ENCODE results near the gene SMYD1.

DNA sequence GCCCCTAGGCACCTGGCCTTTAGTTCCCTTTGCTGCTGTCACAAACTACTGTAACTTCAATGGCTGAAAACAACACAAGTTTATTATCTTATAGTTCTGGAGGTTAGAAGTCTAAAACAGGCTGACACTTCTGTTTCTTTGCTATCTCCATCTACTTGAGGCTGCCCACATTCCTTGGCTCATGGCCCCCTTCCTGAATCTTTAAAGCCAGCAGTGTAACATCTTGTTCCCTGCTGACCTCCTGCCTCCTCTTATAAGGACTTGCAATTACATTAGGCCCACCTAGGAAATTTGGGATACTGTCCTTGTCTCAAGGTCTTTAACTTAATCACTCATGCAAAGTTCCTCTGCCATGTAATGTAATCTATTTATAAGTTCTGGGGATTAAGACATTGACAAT is 6.5 kb downstream of the SMYD1 start:
- TF ChIP-seq, protein P1, sequence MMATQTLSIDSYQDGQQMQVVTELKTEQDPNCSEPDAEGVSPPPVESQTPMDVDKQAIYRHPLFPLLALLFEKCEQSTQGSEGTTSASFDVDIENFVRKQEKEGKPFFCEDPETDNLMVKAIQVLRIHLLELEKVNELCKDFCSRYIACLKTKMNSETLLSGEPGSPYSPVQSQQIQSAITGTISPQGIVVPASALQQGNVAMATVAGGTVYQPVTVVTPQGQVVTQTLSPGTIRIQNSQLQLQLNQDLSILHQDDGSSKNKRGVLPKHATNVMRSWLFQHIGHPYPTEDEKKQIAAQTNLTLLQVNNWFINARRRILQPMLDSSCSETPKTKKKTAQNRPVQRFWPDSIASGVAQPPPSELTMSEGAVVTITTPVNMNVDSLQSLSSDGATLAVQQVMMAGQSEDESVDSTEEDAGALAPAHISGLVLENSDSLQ (IDR thresholded peaks at IDR 0.05), result no peak
- no peak for TF ChIP-seq SP1 (IDR thresholded peaks at IDR 0.05)
- TF ChIP-seq FOXM1 (IDR thresholded peaks at IDR 0.05; ENCODE audit: borderline replicate concordance), result no peak
- TF ChIP-seq TARDBP (IDR thresholded peaks at IDR 0.05), result no peak
- TF ChIP-seq SUZ12 (IDR thresholded peaks at IDR 0.05), result no peak
- no peak for TF ChIP-seq ZNF384 (IDR thresholded peaks at IDR 0.05)
- TF ChIP-seq LEF1 (IDR thresholded peaks at IDR 0.05; ENCODE audit: borderline replicate concordance), result no peak
- TF ChIP-seq FOXK2 (IDR thresholded peaks at IDR 0.05), result no peak
- no peak for TF ChIP-seq CTBP1 (IDR thresholded peaks at IDR 0.05; ENCODE audit: borderline replicate concordance)
- TF ChIP-seq HDGF (IDR thresholded peaks at IDR 0.05; ENCODE audit: borderline replicate concordance), result no peak
- no peak for TF ChIP-seq BHLHE40 (IDR thresholded peaks at IDR 0.05; ENCODE audit: borderline replicate concordance)
- no peak for TF ChIP-seq FOXA1 (IDR thresholded peaks at IDR 0.05)
